GM04504 (cell line): Measurements from ENCODE around the gene ANKRD53.
"Not testable (repeated sequence)": the region's sequence is repeated elsewhere in the genome, so short reads cannot be mapped to it uniquely, and the experiment has no call there.

Experiments used
- DNase-seq: peaks from one replicate; pipeline ENCODE4 v3.0.0-alpha.2; 2012; ENCODE audit warnings: low read depth

Gene ANKRD53

GRCh38 chr2:71011786-71012185, 33.4 kb downstream of the ANKRD53 start:
- not testable (repeated sequence) for DNase-seq

DNA sequence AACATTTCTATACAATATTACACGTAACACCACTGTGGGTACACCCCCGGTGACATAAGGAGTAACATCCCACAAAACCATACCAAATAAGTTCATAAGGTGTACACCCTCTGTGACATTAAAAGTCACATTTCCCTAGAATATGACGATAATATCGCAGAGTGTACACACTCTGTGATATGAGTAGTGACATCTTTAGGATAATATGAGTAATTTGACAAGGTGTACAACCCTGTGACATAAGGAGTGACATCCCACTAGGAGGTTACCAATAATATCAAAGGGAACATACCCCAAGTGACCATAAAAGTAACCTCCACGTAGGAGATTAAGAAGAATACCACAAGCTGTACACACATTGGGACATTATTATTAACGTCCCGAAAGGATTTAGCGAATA, 40.2 kb downstream of the ANKRD53 start:
- no peak for DNase-seq

DNA sequence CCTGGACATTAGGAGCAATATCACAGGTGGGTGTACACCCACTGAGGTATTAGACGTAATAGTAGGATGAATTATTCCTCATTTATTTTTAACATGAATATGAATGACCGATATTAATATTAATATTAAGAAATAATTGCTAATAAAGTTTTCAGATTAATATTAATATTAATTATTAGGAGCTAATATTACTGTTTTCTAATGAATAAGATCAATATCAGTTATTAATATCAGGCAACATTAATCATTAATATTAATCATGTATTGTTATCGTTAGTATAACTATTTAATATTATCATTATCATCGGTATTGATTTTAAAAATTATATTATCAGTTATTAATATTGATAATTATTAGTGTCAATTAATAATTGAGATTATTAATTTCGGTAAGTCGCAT, 41.6 kb downstream of the ANKRD53 start:
- not testable (repeated sequence) for DNase-seq

DNA sequence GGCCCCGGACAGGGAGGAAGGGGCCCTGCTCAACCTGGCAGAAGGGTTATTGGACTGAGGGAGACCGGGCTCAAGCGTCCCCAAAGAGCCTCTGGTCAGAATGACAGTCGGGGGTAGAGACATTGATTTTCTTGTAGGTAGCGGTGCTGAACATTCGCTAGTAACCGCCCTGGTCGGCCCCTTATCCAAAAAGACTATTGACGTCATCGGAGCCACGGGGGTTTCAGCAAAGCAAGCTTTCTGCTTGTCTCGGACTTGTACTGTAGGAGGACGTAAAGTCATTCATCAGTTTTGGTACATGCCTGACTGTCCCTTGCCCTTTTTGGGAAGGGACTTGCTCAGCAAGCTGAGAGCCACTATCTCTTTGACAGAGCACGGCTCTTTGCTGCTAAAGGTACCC, 43.0 kb downstream of the ANKRD53 start:
- not testable (repeated sequence) for DNase-seq

GRCh38 chr2:71023553-71024243, 45.3 kb downstream of the ANKRD53 start:
- not testable (repeated sequence) for DNase-seq
